ENCODE data around the gene CNTD1.
"Not testable (repeated sequence)": the region's sequence is repeated elsewhere in the genome, so short reads cannot be mapped to it uniquely, and the experiment has no call there.

CNTD1 gene

GRCh38 chr17:42798383-42799380 lies at the start of gene CNTD1, which contains the start of gene COA3:
Gene CNTD1, plus strand, starts transcription at chr17:42798861. Its CDS starts 207 bp downstream, at chr17:42799068.
Gene COA3, minus strand, starts transcription at chr17:42798704. Its CDS starts 23 bp downstream, at chr17:42798681.
- DNase-seq (ENCODE audit: low read depth), result peak; percentile 47

- no peak for DNase-seq (ENCODE audit: low read depth)
Observed at GRCh38 chr17:42748908-42749798, 49.5 kb upstream of the CNTD1 start.

DNA sequence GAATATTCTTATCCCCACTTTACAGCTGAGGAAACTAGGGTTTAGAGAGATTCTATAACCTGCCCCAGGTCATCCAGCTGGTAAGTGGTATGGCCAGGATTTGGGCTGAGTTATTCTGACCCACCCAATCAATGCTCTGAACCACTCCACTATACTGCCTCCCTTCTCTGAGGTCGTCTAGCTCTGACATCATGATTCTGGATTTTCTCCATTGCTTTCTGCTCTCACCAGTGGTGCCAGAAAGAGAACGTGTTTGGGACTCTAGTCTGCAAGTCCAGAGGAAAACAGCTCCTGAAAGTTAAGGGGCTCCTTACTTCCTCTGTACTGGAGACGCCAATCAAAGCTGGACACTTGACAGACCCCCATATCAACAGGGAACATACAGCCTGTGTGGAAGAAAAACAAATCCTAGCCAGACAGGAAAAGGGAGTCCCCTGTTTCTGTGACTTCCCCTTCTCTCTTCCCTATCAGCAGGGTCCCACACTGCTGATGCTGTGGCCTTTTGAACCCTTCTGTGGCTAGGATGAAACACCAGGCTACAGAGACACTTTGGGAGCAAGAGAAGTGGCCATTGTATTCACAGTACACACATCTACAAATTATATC lies 47.8 kb upstream of the CNTD1 start:
- DNase-seq (ENCODE audit: low read depth), result no peak

- no peak for DNase-seq (ENCODE audit: low read depth)
Observed at GRCh38 chr17:42751628-42752027, 47.0 kb upstream of the CNTD1 start.

- no peak for DNase-seq (ENCODE audit: low read depth)
Observed at GRCh38 chr17:42754782-42755181, 43.9 kb upstream of the CNTD1 start.

DNA sequence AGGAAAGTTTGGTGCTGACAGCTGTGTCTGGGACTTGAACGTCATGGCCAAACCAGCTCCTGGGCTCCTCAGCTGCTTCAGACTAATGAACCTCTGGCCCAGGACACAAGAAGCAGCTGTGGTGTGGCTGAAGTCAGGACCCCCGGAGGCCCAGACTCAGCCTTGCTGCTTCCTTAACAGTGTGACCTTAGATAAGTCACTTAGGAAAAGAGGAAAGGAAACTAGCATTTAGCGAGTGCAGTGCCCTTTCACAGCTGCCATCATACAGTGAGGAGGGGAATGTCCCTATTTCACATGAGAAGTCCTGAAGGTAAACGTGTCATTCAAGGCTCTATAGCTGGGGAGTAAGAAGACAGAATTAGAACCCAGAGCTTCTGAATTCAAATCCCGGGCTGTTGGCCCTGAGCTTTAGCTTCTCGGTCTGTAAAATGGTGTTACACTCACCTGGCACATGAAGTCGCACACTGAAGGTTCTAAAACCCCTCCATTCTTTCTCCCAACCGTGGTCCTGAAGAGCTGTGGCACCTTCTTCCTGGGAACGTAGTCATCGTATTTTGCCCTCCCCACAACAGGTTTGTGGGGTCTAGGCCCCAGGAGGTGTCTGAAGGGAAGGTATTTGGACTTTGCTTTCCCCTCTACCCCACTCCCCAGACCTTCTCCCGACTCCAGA lies 38.5 kb upstream of the CNTD1 start:
- no peak for DNase-seq (ENCODE audit: low read depth)

GRCh38 chr17:42760652-42761581 lies 37.7 kb upstream of the CNTD1 start, which contains the start of gene RAMP2:
Gene RAMP2, plus strand, starts transcription at chr17:42761227. Its CDS starts 35 bp downstream, at chr17:42761262.
- DNase-seq (ENCODE audit: low read depth), result no peak

GRCh38 chr17:42761638-42762037 lies 37.0 kb upstream of the CNTD1 start:
- DNase-seq (ENCODE audit: low read depth), result no peak

GRCh38 chr17:42766124-42766523 lies 32.5 kb upstream of the CNTD1 start:
- no peak for DNase-seq (ENCODE audit: low read depth)

DNA sequence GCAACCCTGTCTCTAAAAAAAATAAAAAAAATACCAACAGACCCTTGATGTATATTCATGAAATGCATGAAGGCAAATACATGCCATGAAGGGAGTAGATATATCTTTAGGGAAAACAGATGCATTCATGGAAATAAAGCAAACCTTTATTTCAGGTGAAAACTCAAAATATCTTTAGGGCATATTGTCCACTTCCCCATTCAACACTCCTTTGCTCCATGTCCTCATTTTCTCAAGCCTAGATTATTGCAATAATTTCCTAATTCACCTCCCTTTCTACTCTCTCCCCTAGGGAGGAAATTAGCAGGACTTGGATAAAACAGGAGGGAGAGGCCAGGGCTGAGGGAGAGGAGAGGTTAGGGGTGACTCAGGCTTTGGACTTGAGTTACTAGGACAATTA lies 31.1 kb upstream of the CNTD1 start:
- DNase-seq (ENCODE audit: low read depth), result no peak

- DNase-seq (ENCODE audit: low read depth), result not testable (repeated sequence)
Observed at GRCh38 chr17:42768006-42768405, 30.7 kb upstream of the CNTD1 start.

DNA sequence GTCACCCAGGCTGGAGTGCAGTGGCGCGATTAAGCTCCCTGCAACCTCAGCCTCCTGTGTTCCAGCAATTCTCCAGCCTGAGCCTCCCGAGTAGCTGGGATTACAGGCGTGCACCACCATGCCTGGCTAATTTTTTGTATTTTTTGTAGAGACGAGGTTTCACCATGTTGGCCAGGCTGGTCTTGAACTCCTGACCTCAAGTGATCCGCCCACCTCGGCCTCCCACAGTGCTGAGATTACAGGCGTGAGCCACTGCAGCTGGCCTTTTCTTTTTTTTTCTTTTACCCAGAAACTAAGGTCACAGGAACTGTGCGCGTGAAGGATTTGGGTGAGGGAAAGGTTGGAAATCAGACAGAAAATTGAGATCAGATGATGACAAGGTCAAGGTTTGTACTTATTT lies 28.7 kb upstream of the CNTD1 start:
- not testable (repeated sequence) for DNase-seq (ENCODE audit: low read depth)

DNA sequence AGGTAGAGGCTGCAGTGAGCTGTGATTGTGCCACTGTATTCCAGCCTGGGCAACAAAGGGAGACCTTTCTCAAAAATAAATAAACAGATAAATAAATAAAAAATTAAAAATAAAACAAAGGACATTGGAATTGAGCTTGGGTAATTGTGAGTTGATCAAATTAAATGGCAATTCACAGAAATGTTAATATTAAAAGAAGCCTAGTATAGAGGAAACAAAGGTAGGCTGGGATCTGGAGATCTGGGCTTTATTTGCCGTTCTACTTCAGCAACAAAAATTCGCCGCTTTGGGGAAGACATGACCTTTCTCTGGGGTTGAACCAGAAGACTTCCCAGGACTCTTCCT lies 25.7 kb upstream of the CNTD1 start:
- DNase-seq (ENCODE audit: low read depth), result no peak

DNA sequence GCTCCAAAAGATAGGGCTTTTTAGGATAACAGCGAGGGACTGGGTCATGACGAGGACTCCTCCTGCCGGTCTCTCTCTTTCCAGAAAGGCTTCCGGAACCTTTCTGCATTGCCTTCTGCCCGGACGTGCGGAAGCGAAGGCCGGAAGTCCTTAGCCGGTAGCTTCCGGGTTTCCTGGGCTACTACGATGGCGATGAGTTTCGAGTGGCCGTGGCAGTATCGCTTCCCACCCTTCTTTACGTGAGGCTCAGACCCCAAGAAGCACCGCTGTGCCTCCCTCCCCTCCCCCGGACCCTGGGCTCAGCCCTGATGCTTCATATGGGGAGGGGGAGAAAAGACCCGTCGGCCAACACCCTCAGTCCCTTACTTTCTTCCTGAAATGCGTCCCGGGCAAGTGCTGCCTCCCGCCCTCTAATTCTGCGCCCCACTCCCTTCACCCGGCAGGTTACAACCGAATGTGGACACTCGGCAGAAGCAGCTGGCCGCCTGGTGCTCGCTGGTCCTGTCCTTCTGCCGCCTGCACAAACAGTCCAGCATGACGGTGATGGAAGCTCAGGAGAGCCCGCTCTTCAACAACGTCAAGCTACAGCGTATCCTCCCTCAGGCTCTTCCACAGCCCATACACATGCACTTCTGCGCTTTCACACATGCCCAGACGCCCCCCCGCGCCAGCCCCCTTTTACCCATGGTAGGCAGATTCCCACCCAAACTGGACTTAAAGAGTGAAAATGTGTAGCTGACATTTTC lies 25.2 kb upstream of the CNTD1 start, which contains the start of gene VPS25:
TSS of gene VPS25 (plus strand) at position 160 of the 746 bp plus-strand sequence. CDS start at position 187, 27 bp downstream.
- peak; percentile 67 for DNase-seq (ENCODE audit: low read depth)

DNA sequence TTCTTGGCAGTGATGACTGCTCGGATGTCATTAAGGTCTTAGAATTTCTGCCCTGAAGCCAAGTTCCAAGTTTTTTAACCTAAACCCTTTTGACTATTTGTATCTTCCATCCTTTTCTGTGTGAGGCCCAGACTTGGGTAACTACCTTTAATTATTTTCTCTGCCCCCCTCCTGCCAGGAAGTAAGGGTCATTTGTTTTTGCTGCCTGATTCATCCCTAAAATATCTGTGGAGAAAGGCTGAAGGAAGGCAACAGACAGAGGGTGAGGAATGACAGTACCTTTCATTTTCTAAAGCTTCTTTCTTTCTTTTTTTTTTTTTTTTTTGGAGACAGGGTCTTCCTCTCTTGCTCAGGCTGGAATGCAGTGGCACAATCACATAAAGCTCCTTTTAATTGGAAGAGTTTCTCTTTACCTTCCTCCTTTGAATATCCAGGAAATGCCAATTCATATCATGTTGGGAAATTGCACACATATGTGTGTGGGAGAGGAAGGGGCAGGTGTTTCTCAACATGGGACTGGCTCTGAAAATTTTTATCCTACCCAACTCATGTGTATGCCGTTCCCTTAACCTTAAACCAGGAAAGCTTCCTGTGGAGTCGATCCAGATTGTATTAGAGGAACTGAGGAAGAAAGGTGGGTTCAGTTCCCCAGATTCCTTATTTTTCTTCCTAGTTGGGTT lies 24.5 kb upstream of the CNTD1 start:
- DNase-seq (ENCODE audit: low read depth), result no peak

DNA sequence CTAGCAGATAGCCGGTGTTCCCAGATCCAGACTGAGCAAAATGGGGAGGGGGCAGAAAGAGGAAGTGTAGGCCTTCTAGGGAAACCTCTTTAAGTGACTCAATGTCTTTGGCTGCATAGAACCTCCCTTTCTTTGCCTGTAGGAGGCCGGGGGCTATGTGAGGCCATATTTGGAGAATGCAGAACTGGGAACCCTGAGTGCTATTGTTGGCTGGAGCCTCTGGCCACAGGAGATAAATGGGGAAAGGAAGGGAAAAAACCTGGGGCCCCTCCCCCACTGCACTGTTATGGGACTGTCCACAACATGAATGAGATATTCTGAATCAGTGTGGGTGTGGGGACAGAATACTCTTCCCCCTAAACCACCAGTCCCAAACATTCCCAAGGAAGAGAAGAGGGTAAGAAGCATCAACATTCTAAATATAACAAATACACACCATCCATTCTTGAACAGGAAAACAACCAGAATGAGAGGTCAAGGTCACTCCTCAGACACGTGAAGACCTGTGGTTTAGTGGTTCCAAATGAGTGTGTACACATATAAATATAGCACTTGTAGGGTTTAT lies 23.0 kb upstream of the CNTD1 start:
- DNase-seq (ENCODE audit: low read depth), result no peak

GRCh38 chr17:42778570-42778969 lies 20.1 kb upstream of the CNTD1 start:
- DNase-seq (ENCODE audit: low read depth), result no peak

DNA sequence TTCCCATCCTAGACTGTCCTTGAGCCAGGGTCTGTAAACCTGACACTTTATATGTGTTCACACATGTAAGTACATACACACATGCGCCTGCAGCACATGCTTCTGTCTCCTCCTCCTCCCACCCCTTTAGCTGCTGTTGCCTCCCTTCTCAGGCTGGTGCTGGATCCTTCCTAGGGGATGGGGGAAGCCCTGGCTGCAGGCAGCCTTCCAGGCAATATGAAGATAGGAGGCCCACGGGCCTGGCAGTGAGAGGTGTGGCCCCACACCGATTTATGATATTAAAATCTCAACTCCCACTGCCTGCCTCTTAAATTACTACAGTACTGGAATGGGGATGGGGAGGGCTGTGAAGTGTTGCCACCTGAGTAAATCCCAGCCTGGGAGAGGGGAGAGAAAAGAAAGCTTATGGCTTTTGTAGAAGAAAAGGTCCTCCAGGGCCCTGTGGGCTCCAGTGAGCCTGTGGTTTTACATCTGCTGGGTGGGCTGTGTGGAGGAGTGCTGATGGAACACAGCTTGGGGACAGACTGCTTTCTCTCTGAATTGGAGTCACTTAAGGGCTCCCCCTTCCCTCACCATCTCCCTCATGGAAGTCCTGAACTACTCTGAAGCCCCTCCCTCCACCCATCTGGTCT lies 19.2 kb upstream of the CNTD1 start:
- no peak for DNase-seq (ENCODE audit: low read depth)
